ENCODE measurements around the gene INHBB.

- TF ChIP-seq CTCF (IDR thresholded peaks at IDR 0.05) (no peak), POLR2A (IDR thresholded peaks at IDR 0.05) (no peak), POLR2AphosphoS5 (IDR thresholded peaks at IDR 0.05) (no peak)
These were observed 48.8 kb downstream of the INHBB start for GRCh38 chr2:120394764-120395163.

All from stomach (tissue), 4 donors.